Uterus (tissue), 4 donors: ENCODE measurements around the gene NELL2. TPM values are rescaled to one million over a fixed set of nuclear protein-coding genes. Genes with fewer than 3 reads are reported as not detected.
"Not testable (repeated sequence)": the region's sequence is repeated elsewhere in the genome, so short reads cannot be mapped to it uniquely, and the experiment has no call there.

Experiments used
- DNase-seq, 2 donors: peaks; one replicate each; pipeline ENCODE4 v3.0.0-alpha.2; 2019 to 2020
- H3K27ac ChIP-seq, 2 donors: fragments of 200-600 bp; sonication (generic); 1 replicate in 1 of 2; 2 replicates in 1 of 2; pipeline ENCODE4 v1.5.1; 2016 to 2018
- H3K27me3 ChIP-seq, 2 donors: fragments of 200-600 bp; sonication (generic); one replicate each; pipeline ENCODE4 v1.5.1; 2018 to 2019; ENCODE audit warnings: control low read depth in 1 of 2
- H3K36me3 ChIP-seq, 2 donors: fragments of 200-600 bp; sonication (generic); one replicate each; pipeline ENCODE4 v1.5.1; 2019; ENCODE audit warnings: control low read depth in 1 of 2
- H3K4me1 ChIP-seq, 2 donors: fragments of 200-600 bp; sonication (generic); one replicate each; pipeline ENCODE4 v1.5.1; 2018 to 2019; ENCODE audit warnings: control low read depth in 1 of 2
- H3K4me3 ChIP-seq, 2 donors: fragments of 200-600 bp; sonication (generic); 1 replicate in 1 of 2; 2 replicates in 1 of 2; pipeline ENCODE4 v1.5.1; 2018 to 2019; ENCODE audit warnings: mild to moderate bottlenecking in 1 of 2
- H3K9me3 ChIP-seq, 2 donors: fragments of 200-600 bp; sonication (generic); one replicate each; pipeline ENCODE4 v1.5.1; 2019; ENCODE audit warnings: control low read depth in 1 of 2
- POLR2A ChIP-seq, 2 donors: fragments of 450-650 bp; IDR thresholded peaks; one replicate each; pipeline ENCODE4 v1.6.1; 2016; ENCODE audit warnings: antibody characterized with exemption in 2 of 2, mild to moderate bottlenecking in 1 of 2, moderate library complexity in 1 of 2
- intact Hi-C: fragments of 100-400 bp; cut with DNase I; formaldehyde crosslinking; loops from one replicate; pipeline ENCODE4 v1.15.1; 2023; ENCODE audit warnings: low total_unique reads
- total RNA-seq, 4 donors: library from RNA; depleted of rRNA in 3 of 4; stranded (reverse); fragments of >200 nt in 3 of 4; gene quantifications; one replicate each; pipeline versions ENCODE4 v1.1.0 to v1.2.4, GENCODE V29; 2014 to 2023
- TF ChIP-seq, protein P1 (sequence below), 4 experiments: fragments of 200-600 bp in 2 of 4; fragments of 450-650 bp in 2 of 4; sonication (generic) in 2 of 4; IDR thresholded peaks; one replicate each; pipeline ENCODE4 v1.5.1; 2016 to 2019; ENCODE audit warnings: antibody characterized with exemption in 4 of 4, mild to moderate bottlenecking in 2 of 4, moderate library complexity in 1 of 4
- donor health status: DM: yes; HTN: yes; CAD: no.

Gene NELL2
- 10 to 100 TPM in 1 of 4 donors, 1 to 10 TPM in 1, under 1 TPM in 1, not detected in 1; 0.29 to 34.6 (median 1.3) TPM for total RNA-seq

- H3K27ac ChIP-seq, result no peak within 1 kb of the TSS
- TF ChIP-seq, protein P1, sequence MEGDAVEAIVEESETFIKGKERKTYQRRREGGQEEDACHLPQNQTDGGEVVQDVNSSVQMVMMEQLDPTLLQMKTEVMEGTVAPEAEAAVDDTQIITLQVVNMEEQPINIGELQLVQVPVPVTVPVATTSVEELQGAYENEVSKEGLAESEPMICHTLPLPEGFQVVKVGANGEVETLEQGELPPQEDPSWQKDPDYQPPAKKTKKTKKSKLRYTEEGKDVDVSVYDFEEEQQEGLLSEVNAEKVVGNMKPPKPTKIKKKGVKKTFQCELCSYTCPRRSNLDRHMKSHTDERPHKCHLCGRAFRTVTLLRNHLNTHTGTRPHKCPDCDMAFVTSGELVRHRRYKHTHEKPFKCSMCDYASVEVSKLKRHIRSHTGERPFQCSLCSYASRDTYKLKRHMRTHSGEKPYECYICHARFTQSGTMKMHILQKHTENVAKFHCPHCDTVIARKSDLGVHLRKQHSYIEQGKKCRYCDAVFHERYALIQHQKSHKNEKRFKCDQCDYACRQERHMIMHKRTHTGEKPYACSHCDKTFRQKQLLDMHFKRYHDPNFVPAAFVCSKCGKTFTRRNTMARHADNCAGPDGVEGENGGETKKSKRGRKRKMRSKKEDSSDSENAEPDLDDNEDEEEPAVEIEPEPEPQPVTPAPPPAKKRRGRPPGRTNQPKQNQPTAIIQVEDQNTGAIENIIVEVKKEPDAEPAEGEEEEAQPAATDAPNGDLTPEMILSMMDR (IDR thresholded peaks at IDR 0.05), result no peak
- no peaks in the 10 kb centered on the region for H3K9me3 ChIP-seq
Observed at GRCh38 chr12:44875954-44876543, at the start of gene NELL2. Gene NELL2 (minus strand): TSS chr12:44876315. CDS start chr12:44875869, 446 bp downstream.

GRCh38 chr12:44921736-44922135 is 45.6 kb upstream of the NELL2 start:
- H3K4me1 ChIP-seq, result no peaks in the 10 kb centered on the region
- no peak for DNase-seq
- intact Hi-C loops, result no loop called here
- TF ChIP-seq POLR2A (IDR thresholded peaks at IDR 0.05), result no peak
- TF ChIP-seq, protein P1 (IDR thresholded peaks at IDR 0.05), result no peak
- no peaks in the 10 kb centered on the region for H3K9me3 ChIP-seq
- no peak overlapping the region for H3K4me3 ChIP-seq
- H3K36me3 ChIP-seq, result no peaks in the 10 kb centered on the region
- H3K27ac ChIP-seq, result no peak overlapping the region
- no peaks in the 10 kb centered on the region for H3K27me3 ChIP-seq

More at GRCh38 chr12:44875954-44876543, at the start of gene NELL2:
- H3K36me3 ChIP-seq, result no peaks in the 10 kb centered on the region
- intact Hi-C loops, result no loop called here
- no peak for DNase-seq
- peaks cover 0 to 8% of the 10 kb centered on the region in 2 donors for H3K4me1 ChIP-seq
- peak within 1 kb of the TSS; percentile 34 to 45 for H3K4me3 ChIP-seq
- H3K27me3 ChIP-seq, result peaks cover 0 to 24% of the 10 kb centered on the region in 2 donors

DNA sequence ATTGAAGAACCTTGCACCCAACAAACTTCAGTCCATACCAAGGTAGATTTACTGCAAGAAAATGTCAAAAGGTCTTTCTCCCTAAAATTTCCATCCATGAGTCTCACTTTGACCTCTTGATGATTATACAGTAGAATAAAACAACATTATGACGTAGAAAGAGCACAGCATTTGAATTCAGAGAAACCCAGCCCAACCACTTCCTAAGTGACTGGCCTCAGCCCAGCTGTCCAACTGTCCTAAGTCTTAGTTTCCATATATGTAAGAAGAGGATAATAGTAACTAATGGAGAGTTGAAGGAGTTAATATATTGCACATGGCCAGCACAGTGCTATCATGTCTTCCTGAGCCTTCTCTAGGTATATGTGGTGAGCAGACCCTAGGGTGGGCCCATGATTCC is 41.0 kb upstream of the NELL2 start:
- DNase-seq, result no peak
- H3K27me3 ChIP-seq, result no peaks in the 10 kb centered on the region
- no peaks in the 10 kb centered on the region for H3K36me3 ChIP-seq
- intact Hi-C loops, result no loop called here
- no peak overlapping the region for H3K27ac ChIP-seq
- TF ChIP-seq, protein P1 (IDR thresholded peaks at IDR 0.05), result no peak
- TF ChIP-seq POLR2A (IDR thresholded peaks at IDR 0.05), result no peak
- H3K4me3 ChIP-seq, result no peak overlapping the region
- H3K4me1 ChIP-seq, result no peaks in the 10 kb centered on the region
- H3K9me3 ChIP-seq, result no peaks in the 10 kb centered on the region

DNA sequence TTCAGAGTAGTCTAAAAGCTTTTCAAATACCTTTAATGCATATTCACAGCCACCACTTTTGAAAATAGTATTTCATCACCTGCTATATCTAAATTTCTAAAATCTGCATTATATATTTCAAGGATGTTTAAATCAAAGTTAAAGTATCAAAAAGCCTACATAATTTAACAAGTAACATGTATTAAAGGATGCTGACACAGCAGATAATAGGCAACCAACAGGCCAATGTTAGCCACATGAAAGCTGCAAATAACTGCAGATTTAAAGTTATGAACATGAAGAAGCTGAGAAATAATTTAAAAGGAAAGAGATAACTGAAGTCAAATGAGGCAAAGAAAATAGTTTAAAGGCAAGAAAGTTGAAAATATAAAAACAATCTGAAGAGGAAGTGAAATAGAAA is 39.8 kb upstream of the NELL2 start:
- no peak overlapping the region for H3K4me3 ChIP-seq
- no peaks in the 10 kb centered on the region for H3K27me3 ChIP-seq
- H3K4me1 ChIP-seq, result no peaks in the 10 kb centered on the region
- TF ChIP-seq, protein P1 (IDR thresholded peaks at IDR 0.05), result no peak
- no peak for TF ChIP-seq POLR2A (IDR thresholded peaks at IDR 0.05)
- no peak for DNase-seq
- no peaks in the 10 kb centered on the region for H3K9me3 ChIP-seq
- intact Hi-C loops, result no loop called here
- no peaks in the 10 kb centered on the region for H3K36me3 ChIP-seq
- H3K27ac ChIP-seq, result no peak overlapping the region

GRCh38 chr12:44904321-44904720 is 28.2 kb upstream of the NELL2 start:
- H3K4me3 ChIP-seq, result no peak overlapping the region
- TF ChIP-seq, protein P1 (IDR thresholded peaks at IDR 0.05), result no peak
- no peak for TF ChIP-seq POLR2A (IDR thresholded peaks at IDR 0.05)
- no peak overlapping the region for H3K27ac ChIP-seq
- H3K27me3 ChIP-seq, result no peaks in the 10 kb centered on the region
- no peaks in the 10 kb centered on the region for H3K36me3 ChIP-seq
- DNase-seq, result no peak
- intact Hi-C loops, result no loop called here
- no peaks in the 10 kb centered on the region for H3K9me3 ChIP-seq
- no peaks in the 10 kb centered on the region for H3K4me1 ChIP-seq

- H3K27me3 ChIP-seq, H3K27ac ChIP-seq, H3K4me1 ChIP-seq, DNase-seq, intact Hi-C loops, H3K36me3 ChIP-seq, H3K9me3 ChIP-seq, H3K4me3 ChIP-seq: not testable (repeated sequence)
Observed at GRCh38 chr12:44898108-44898507, 22.0 kb upstream of the NELL2 start.
